IPS DF 4.7 (cell line): ENCODE data around the gene SNAP91.
"Not testable (repeated sequence)": the region's sequence is repeated elsewhere in the genome, so short reads cannot be mapped to it uniquely, and the experiment has no call there.

Experiments
- DNase-seq: peaks from one replicate; pipeline ENCODE4 v3.0.0-alpha.2; 2013; ENCODE audit warnings: low spot score; ENCODE audit errors: extremely low read depth

Gene SNAP91

DNA sequence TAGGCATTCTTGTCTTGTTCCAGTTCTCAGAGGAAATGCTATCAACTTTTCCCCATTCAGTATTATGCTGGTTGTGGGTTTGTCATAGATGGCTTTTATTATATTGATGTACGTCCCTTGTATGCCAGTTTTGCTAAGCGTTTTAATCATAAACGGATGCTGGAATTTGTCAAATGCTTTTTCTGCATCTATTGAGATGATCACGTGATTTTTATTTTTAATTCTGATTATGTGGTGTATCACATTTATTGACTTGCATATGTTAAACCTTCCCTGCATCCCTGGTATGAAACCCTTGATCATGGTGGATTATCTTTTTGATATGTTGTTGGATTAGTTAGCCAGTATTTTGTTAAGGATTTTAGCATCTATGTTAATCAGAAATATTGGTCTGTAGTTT, 79.0 kb downstream of the SNAP91 start:
- DNase-seq: not testable (repeated sequence)

DNA sequence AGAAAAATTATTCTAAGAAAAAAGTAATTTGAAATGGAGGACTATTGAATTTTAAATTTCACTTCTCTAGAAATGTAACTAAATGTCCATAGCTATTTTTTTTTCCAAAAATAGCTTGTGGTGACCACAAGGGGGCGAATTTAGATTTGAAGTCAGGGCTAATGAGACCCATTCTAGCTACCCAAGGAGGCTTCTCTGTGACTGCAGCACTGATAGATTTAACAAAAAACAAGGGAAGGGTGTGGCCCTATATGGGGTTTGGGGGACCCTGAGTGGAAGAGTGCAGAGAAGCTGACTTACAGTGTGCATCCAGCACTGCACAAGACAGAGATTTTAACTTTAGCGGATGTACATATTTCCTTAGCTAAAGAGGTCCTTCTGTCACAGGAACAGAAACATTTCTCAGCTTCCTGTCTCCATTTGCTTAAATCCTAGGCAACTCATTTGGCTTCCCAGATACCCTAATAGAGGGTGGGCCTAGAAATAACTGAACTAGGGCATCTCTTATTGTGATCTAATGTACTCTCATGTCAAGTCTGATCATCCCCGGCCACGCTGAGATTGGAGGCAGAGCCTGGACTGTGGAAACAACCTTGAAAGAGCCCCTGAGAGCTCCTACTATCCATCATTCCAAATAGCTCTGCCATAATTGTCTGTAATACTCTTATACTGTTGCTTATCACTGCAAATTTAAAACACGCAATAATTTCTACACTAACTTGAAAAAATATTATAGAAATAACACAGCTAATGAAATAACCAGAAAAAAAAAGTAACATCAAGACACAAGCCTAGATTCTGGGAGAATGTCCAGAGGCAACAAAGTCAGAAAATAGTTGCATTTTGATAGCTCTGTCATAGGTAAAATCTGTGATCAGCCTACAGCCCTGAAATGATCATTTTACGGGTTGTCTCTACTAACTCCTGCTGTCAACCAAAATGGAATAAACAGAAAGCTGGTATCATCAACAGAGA, 93.6 kb downstream of the SNAP91 start:
- no peak for DNase-seq

DNA sequence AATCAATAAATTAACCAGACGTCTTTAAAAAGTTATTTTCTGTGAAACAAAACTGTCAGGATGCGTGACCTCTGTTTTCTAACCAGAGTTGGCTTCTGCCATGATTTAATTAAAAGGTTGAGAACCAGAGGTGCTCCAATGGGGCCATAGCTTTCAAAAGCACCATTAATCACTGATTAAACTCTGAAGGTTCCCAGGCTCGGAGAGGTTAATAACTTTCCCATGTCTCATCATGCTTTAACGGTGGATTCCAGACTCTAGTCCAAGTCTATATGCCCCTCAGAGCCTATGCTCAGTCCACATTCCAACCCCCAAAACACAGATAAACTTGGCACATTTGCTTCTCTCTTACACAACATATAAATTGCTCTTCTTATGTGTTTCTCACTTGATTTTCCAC, 95.5 kb downstream of the SNAP91 start:
- no peak for DNase-seq

DNA sequence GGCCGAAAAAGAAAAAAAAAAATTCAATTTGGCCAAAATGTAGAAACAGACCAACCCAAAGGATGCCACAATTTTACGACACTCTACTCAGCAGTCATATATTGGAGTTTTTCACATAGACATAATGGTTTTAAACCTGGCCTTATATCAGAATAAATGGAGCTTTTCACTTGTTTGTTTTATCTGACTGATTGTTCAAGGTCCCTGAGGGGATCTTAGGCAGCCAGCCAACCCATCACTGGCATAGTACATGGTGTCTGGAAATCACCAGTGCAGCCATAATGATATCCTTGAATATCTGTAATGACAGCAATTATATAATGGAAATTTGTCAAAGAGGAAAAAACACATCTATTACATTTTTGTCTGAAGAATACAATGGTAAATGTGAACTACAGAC, 99.7 kb downstream of the SNAP91 start:
- no peak for DNase-seq

DNA sequence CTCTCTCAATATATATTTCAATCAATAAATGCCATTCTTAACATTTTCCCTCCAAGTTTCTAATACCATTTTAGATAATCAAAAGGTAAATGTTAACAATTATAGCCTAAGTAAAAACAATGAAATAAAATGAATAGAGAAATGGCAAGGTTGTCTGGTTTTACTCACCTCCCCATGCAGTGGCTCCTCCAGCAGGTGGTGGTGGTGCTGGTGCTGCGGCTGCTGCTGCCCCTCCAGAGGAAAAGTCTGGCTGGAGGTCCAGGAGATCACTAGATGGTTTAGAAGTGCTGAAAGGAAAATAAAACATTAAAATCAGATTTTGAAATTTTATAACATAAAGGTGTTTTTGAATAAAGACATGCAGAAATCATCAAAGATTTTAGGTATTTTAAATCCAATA, 103.4 kb downstream of the SNAP91 start:
- no peak for DNase-seq

DNA sequence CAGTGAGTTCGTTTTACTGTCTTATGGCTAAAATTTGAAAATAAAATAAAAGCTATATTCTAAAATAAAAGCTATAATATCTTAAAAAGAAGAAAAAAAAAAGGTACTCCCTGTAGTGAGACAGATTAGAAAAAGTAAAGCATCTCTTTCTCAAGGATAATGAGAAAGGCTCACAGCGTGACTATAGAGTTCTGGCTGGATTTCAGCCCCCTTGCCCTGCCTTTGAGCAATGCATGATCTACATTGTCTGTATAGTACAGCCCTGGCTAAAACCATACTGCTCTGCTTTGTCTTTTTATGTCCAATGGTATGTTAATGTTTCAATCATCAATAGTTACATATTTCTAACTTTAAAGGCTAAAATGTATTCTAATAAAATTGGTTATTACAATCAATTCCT, 105.3 kb downstream of the SNAP91 start:
- no peak for DNase-seq

DNA sequence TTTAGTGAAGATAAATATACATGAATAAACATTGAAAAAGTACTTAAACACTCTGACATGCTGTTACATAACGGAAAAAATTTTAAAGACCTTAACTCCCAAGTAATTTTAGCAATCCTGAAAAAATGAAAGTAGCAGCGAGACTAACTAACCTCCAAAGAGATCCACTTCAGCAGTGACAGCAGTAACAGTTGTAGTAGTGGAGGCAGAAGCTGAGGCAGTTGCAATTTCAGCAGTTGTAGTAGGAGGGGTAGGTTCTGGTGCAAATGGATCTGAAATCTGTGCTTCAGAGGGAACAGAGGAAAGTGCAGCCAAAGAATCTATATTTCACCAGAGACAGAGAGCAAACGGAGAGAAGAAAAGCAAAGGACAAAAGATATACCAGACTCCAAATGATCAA, 107.8 kb downstream of the SNAP91 start:
- DNase-seq: no peak

DNA sequence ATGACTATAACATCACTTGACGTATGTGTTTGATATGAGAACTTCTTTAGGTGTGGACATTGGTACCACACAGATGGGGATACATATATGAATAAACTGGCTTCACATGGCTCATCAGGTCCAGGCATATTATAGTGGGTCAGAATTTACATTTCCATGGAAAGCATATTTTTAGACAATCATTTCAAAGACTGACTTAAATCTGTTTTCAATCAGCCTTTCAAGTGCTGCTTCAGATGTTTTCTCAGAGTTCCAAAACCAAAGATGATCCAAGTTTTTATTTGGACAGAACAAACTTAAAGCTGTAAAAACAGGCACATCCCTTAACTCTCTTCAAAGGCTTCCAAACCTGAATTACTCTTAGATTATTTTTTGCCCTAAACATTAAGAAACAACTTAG, 108.4 kb downstream of the SNAP91 start:
- no peak for DNase-seq

DNA sequence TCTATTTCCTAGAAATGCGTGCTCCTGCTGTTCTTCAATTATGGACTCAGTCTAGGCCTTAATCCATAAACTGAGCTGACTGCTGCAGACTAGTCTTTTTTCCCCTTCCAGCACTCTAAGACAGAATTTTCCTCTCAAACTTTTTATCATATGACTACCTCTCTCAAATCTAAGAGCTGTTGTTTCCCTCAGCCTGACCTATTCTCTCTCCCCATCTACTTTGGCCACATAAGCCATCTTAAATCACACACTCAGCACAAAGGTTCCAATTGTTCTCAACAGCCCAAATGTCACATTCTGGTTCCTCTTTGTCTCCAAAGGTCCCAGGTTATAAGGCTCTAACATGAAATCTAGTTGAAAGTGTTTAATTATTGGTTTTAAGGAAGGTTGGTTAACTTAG, 111.4 kb downstream of the SNAP91 start:
- DNase-seq: no peak

DNA sequence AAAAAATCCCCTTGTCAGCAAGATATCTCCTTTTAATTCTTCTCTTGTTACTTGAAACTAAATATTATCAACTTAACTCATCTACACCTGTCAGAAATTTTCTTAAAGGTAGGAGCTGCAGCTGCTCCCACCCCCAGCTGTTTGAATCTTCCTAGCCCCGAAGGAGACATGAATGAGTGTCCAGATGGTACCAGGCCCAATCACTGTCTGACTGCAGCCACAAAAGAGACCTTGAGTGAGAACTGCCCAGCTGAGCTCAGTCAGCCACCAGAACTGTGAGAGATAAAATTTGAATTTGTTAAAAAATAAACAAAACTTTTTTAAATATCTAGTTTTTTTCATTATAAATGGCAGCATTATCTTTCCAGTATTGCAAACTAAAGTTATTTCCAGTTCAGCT, 111.8 kb downstream of the SNAP91 start:
- DNase-seq: no peak

DNA sequence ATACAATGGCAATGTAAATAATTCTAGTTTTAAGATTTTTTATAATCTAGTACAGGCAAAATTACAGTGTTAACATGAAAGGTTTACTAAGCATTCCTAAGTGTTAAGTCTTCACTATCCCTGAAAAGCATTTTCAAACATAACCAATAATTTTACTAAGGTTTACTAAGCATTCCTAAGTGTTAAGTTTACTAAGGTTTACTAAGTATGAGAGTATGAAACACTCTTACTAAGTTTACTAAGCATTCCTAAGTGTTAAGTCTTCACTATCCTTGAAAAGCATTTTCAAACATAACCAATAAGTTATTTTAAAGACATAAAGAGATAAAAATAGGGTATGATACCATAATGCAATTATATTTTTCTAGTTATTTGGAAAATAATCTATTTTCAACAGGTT, 114.0 kb downstream of the SNAP91 start:
- DNase-seq: no peak

DNA sequence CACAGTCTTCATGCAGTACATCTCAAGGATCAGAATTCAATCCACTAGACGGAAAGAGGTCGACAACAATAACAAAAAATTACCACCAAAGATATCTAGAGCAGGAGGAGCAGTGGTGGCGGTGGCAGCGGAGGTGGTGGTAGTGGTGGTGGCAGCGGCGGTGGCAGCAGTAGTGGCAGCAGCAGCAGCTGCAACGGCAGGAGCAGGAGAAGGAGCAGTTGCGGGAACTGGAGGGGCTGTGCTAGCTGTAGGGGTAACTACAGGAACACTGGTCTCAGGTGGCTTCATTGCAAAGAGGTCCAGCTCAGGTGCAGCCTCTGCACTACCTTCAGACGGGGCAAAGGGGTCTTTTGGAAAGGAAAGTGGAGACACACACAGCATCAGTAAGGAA, 115.5 kb downstream of the SNAP91 start:
- DNase-seq: no peak

DNA sequence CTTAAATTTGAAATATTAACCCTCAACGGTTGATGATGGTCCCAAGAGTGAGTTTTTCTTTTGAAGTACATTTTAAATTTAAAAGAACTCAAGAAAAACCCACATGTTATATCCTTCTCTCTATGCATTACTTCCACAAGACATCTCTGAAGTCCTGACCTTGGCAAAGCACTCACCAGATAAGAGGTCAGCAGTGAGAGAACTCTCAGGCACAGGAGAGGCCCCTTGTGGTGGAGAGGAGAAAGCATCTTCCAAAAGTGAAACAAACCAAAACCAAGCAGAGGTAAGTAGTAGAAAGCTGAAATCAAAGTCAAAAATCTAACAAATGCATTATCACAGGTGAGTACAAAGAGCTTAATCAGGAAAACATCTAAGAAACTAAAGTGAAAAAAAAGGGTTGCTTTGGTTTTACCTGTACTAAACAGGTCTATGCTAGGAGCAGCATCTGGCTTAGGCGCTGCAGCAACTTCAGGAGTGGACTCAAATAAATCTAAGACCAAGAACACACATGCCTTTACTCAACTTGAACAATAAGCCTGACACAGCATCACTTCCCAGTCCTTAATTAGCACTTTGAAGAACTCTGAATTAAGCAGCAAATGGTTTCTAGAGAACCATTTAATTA, 116.0 kb downstream of the SNAP91 start:
- DNase-seq: peak; percentile 14

DNA sequence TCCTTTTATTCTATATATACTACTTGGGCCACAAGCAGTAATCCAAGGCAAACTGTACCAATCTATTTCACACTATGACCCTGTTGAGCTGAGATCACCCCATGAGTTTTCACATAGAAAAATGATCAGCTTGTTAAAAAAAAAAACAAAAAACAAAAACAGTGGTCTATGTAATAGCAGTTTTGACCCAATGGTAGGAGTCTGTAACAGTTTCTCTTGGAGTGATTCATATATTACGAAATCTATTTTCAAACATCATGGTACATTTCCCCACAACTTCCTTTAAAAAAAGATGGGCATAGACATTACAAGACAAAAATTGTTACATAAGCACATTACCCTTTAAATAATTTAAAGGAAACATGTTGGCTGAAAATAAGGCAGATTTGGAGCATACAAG, 118.5 kb downstream of the SNAP91 start:
- DNase-seq: no peak

DNA sequence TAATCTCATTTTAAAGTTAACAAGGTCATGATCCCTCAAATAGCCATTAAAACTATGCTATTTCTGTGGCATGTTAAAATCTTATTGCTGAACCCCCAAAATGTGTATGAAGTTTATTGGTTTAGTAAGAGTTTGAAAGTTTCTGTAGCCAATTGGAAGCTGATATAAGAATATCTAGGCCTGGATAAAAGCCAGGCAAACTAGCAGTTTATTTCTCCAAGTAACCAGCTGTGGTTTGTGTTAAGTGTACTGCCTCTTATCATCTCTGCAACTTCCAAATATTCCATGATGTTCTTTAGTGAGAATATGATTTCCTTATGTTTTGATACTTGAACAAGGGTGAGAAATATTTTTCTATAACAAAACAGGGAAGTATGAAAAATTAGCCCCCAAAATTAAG, 119.8 kb downstream of the SNAP91 start:
- no peak for DNase-seq

DNA sequence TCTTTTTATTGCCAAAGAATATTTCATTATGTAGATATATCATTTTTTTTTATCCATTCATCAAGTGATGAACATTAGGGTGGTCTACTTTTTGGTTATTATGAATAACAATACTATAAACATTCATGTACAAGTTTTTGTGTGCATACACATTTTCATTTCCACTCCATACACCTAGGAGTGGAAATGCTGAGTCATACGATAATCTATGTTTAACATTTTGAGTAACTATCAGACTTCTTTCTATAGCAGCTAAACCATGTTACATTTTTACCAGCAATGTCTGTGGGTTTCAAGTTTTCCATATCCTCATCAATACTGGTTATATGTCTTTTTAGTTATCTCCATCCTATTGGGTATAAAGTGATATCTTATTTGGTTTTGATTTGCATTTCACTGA, 130.8 kb downstream of the SNAP91 start:
- DNase-seq: no peak

DNA sequence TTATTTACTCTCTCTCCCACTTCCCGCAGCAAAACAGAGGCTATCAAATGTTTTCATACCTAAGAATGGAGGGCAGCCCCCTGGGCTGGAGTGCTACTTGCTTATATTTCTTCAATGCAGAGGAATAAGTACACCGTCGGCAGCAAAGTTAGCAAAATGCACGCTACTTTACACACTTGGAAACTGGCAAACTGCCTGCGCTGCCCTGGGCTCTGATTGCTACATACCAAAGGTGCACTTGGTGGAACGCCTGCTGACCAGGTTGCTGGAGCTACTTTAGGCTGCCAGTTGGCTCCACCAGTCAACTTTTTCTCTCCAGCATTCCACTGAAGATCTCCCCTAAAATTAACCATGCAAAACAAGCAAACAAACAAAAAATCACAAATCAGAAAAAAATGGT, 134.1 kb downstream of the SNAP91 start:
- DNase-seq: no peak

DNA sequence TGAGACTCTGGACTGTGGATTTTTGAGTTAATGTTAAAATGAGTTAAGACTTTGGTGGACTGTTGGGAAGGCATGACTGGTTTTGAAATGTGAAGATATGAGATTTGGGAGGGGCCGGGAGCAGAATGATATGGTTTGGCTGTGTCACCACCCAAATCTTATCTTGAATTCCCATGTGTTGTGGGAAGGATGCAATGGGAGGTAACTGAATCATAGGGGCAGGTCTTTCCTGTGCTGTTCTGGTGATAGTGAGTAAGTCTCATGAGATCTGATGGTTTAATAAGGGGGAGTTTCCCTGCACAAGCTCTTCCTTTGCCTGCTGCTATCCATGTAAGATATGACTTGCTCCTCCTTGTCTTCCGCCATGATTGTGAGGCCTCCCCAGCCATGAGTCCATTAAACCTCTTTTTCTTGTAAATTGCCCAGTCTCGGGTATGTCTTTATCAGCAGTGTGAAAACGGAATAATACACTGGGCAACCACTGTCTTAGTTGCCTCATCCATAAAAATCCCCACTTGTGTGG, 137.2 kb downstream of the SNAP91 start:
- not testable (repeated sequence) for DNase-seq

DNA sequence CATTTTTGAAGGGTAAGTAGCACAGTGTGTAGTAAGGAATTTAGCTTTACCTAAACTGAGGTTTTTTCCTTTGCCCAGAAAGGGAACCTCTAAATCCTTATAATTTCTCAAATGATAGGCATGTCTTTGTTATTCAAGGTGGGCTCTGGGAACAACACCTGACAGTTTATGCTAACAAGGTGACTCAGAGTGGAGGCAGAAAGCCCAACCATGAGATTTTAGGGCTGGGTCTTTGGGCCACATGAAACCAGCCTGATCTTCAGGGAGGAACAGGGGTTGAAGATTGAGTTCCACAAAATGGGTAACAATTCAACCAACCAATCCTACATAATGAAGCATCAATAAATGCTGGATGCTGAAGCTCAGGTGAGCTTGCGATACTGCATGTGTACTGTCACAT, 149.9 kb downstream of the SNAP91 start:
- no peak for DNase-seq

DNA sequence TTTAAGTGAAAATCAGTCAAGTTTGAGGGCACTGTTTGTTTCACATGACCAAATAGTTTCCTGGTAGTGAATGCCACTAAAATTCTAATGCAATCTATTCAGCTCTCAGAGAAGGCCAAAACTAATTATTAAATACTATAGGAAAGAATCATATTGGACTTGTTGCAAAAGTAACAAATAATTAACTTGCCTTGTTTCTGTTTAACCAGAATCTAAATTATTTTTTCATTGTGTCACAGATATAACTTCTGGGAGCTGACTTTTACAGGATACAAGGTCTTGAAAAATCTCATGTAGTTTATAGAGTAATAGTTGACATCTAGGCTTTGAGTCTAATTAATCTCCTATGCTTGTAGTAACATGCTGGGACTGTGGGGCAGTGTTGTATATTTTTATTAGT, 152.0 kb downstream of the SNAP91 start:
- DNase-seq: no peak

DNA sequence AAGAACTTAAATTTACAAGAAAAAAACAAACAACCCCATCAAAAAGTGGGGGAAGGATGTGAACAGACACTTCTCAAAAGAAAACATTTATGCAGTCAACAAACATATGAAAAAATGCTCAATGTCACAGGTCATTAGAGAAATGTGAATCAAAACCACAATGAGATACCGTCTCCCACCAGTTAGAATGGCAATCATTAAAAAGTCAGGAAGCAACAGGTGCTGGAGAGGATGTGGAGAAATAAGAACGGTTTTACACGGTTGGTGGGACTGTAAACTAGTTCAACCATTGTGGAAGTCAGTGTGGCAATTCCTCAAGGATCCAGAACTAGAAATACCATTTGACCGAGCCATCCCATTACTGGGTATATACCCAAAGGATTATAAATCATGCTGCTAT, 157.2 kb downstream of the SNAP91 start:
- DNase-seq: not testable (repeated sequence)

DNA sequence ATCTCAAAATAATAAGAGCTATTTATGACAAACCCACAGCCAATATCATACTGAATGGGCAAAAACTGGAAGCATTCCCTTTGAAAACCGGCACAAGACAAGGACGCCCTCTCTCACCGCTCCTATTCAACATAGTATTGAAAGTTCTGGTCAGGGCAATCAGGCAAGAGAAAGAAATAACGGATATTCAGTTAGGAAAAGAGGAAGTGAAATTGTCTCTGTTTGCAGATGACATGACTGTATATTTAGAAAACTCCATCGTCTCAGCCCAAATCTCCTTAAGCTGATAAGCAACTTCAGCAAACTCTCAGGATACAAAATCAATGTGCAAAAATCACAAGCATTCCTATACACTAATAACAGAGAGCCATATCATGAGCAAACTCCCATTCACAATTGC, 158.4 kb downstream of the SNAP91 start:
- not testable (repeated sequence) for DNase-seq

DNA sequence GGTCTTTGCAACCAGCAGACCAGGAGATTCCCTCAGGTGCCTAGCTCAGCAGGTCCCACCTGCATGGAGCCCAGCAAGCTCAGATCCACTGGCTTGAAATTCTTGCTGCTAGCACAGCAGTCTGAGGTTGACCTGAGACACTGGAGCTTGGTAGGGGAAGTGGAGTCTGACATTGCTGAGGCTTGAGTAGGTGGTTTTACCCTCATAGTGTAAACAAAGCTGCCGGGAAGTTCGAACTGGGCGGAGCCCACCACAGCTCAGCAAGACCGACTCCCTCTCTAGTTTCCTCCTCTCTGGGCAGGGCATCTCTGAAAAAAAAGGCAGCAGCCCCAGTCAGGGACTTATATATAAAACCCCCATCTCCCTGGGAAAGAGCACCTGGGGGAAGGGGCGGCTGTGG, 162.3 kb downstream of the SNAP91 start:
- no peak for DNase-seq
